Right cardiac atrium (tissue), 5 donors: ENCODE measurements around the gene DMRTC2. TPM values are rescaled to one million over a fixed set of nuclear protein-coding genes. Genes with fewer than 3 reads are reported as not detected.

Experiments
- ATAC-seq, 2 donors: fragments of 200-7000 bp; cut with Tn5 transposase; one replicate each; pipeline versions ENCODE4 v1.8.0 to v1.9.1; 2020; ENCODE audit warnings: moderate library complexity in 2 of 2, mild to moderate bottlenecking in 1 of 2
- DNase-seq, 3 donors: peaks; one replicate each; pipeline ENCODE4 v3.0.0-alpha.2; 2020
- H3K27ac ChIP-seq: one replicate; pipeline ENCODE4 v1.5.1; 2013; ENCODE audit warnings: mild to moderate bottlenecking, low read length, control low read depth, moderate library complexity
- H3K27me3 ChIP-seq: one replicate; pipeline ENCODE4 v1.6.1; 2013; ENCODE audit not compliant: control insufficient read depth, insufficient read depth
- H3K4me1 ChIP-seq: one replicate; pipeline ENCODE4 v1.6.1; 2013; ENCODE audit warnings: low read length; ENCODE audit not compliant: control insufficient read depth, insufficient read depth
- H3K4me3 ChIP-seq: one replicate; pipeline ENCODE4 v1.5.1; 2013; ENCODE audit warnings: low read length, control low read depth
- H3K9me3 ChIP-seq: one replicate; pipeline ENCODE4 v1.6.1; 2013; ENCODE audit warnings: low read length; ENCODE audit not compliant: control insufficient read depth
- WGBS: extraction: QIAGEN DNeasy Blood & Tissue Kit; methylation state at CpG from one replicate; pipeline ENCODE4 v1.1.7; 2013; 5-methylcytosine and 5-hydroxymethylcytosine counted together
- intact Hi-C, 4 donors: fragments of 100-400 bp; cut with DNase I; formaldehyde crosslinking; loops; one replicate each; pipeline versions ENCODE4 v1.11.0 to v1.14.0; 2022 to 2023
- polyA plus RNA-seq: library from polyadenylated mRNA; stranded (reverse); fragments of 200-250 nt; gene quantifications from one replicate; pipeline ENCODE4 v1.2.3, GENCODE V29; 2013
- total RNA-seq, 4 donors: library from RNA; stranded (reverse); fragmentation: NEBNext Ultra II Directional; extraction: Animal tissue kit (Norgen Biotek cat#: 25700); gene quantifications; one replicate each; pipeline ENCODE4 v1.2.1, GENCODE V29; 2021
- donor health status: healthy with polysubstance abuse.
- donor health status: DM: no; HTN: yes; CAD: no.
- donor health status: DM: no; HTN: no; CAD: no.
- donor health status: DM: no; HTN: yes; CAD: no; lungs with severe emphysema.
- donor health status: DM: yes; HTN: yes; CAD: no.

DMRTC2 gene
- total and polyA plus RNA-seq, 5 donors = not detected

DNA sequence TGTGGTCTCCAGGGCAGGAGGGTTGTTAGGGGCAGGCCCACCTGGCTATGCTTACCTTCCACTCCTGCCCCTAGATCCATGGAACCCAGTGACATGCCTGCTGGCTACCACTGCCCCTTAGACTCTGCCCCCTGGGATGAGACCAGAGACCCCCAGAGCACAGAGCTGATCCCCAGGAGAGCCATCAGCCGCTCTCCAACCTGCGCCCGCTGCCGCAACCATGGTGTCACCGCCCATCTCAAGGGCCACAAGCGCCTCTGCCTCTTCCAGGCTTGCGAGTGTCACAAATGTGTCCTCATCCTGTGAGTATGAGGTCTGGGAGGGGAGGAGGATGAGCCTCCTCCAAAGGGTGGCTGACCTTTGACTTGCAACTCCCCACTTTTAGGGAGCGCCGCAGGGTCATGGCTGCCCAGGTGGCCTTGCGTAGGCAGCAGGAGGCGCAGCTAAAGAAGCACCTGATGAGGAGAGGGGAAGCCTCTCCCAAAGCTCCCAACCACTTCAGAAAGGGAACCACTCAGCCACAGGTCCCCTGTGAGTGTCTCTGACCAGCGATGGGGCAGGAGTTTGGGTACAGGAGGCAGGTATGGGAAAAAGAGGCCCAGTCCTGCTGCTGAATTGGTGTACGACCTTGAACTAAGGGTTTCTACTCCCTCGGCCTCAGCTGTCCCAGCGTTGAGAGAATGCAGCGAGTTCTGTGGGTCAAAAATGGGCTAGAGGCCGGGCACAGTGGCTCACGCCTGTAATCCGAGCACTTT lies 2.7 kb downstream of the DMRTC2 start:
- Histone ChIP-seq H3K9me3 (no peaks in the 10 kb centered on the region), H3K27me3 (no peaks in the 10 kb centered on the region), H3K4me3 (no peak overlapping the region), H3K4me1 (no peaks in the 10 kb centered on the region), H3K27ac (no peak overlapping the region)
- DNase-seq = no peak
- ATAC-seq = no peak
- 87% methylated on average over 19 of the region's 19 CpGs for WGBS
- intact Hi-C loops = no loop called here

DNA sequence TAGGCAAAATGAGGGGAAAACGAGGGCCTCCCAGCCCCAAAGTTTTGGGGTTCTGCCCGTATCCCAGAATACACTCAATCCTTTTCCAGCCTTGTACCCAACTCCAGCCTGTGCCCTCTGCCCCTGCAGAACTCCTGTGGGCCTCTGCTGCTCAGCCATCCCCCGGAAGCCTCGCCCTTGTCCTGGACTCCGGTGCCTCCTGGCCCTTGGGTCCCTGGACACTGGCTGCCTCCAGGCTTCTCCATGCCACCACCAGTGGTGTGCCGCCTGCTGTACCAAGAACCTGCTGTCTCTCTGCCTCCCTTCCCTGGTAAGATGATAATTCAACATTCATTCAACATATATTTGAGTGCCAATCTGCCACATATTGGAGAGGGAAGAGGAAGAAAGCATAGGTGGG lies 3.8 kb downstream of the DMRTC2 start:
- DNase-seq (no peak), ATAC-seq (no peak)
- Histone ChIP-seq H3K4me1 (no peaks in the 10 kb centered on the region), H3K4me3 (no peak overlapping the region), H3K9me3 (no peaks in the 10 kb centered on the region), H3K27ac (no peak overlapping the region), H3K27me3 (no peaks in the 10 kb centered on the region)
- intact Hi-C loops = no loop called here
- 83% methylated on average over 6 of the region's 6 CpGs for WGBS

GRCh38 chr19:41849067-41849466 lies 4.2 kb downstream of the DMRTC2 start:
- H3K4me3 ChIP-seq = no peak overlapping the region
- DNase-seq (no peak), ATAC-seq (no peak)
- H3K4me1 ChIP-seq = no peaks in the 10 kb centered on the region
- H3K27me3 ChIP-seq = no peaks in the 10 kb centered on the region
- no peak overlapping the region for H3K27ac ChIP-seq
- intact Hi-C loops = no loop called here
- no peaks in the 10 kb centered on the region for H3K9me3 ChIP-seq
- WGBS = 69% methylated on average over 2 of the region's 2 CpGs

DNA sequence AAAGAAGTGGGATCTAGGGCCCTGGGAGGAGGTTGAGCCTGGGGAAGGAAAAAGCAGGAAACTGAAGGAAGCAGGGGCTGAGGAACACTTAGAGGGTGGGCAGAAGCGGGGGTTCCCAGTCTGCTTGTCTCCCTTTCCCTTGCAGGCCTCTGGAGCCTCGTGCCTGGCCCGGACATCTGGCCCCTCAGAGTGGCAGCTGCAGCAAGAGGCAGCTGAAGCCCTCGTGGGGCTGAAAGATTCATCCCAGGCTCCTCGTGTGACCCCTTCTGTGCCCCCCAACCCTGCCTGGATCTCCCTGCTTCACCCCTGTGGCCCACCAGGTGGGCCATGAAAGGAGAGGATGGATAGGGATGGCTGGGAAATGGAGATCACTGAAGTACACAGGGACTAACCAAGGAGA lies 5.5 kb downstream of the DMRTC2 start:
- no peak for ATAC-seq
- 63% methylated on average over 5 of the region's 5 CpGs for WGBS
- intact Hi-C loops = no loop called here
- Histone ChIP-seq H3K27ac (no peak overlapping the region), H3K4me1 (no peaks in the 10 kb centered on the region), H3K4me3 (no peak overlapping the region), H3K27me3 (no peaks in the 10 kb centered on the region), H3K9me3 (no peaks in the 10 kb centered on the region)
- no peak for DNase-seq

GRCh38 chr19:41851456-41851855 lies 6.6 kb downstream of the DMRTC2 start:
- ATAC-seq = no peak

GRCh38 chr19:41853344-41853743 lies 8.5 kb downstream of the DMRTC2 start:
- ATAC-seq (no peak), DNase-seq (no peak)
- Histone ChIP-seq H3K9me3 (no peaks in the 10 kb centered on the region), H3K4me3 (no peak overlapping the region), H3K27me3 (no peaks in the 10 kb centered on the region), H3K4me1 (no peaks in the 10 kb centered on the region), H3K27ac (no peak overlapping the region)
- intact Hi-C loops = no loop called here
- 38% methylated on average over 2 of the region's 2 CpGs for WGBS

More at GRCh38 chr19:41851456-41851855, 6.6 kb downstream of the DMRTC2 start:
- no peak for DNase-seq
- intact Hi-C loops = no loop called here
- Histone ChIP-seq H3K4me3 (no peak overlapping the region), H3K27me3 (no peaks in the 10 kb centered on the region), H3K4me1 (no peaks in the 10 kb centered on the region), H3K9me3 (no peaks in the 10 kb centered on the region), H3K27ac (no peak overlapping the region)
- 40% methylated on average over 4 of the region's 4 CpGs for WGBS

DNA sequence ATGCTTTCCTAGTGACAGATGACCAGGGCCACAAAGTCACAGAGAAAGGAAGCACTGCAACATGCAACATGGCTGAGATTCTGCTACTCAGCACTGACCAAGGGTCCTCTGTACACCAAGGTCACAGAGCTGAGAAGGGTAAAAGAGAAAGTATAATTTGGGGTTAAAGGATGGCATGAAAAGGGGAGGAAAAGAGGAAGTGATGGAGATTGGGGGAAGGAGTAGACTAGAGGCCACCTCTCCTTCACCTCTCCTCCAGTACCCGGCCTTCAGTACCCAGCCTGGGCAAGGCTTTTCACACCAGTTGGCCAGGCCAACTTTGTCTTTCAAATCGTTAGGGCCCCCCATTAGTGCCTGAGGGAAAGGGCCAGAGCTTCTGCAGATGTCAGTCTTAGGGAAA lies 8.9 kb downstream of the DMRTC2 start:
- no peak for DNase-seq
- no peaks in the 10 kb centered on the region for H3K27me3 ChIP-seq
- intact Hi-C loops = no loop called here
- H3K4me1 ChIP-seq = no peaks in the 10 kb centered on the region
- no peak for ATAC-seq
- H3K4me3 ChIP-seq = no peak overlapping the region
- no peak overlapping the region for H3K27ac ChIP-seq
- WGBS = 59% methylated on average over 2 of the region's 2 CpGs
- no peaks in the 10 kb centered on the region for H3K9me3 ChIP-seq

- WGBS = 2% methylated on average over 8 of the region's 8 CpGs
- intact Hi-C loops = no loop called here
- Histone ChIP-seq H3K4me1 (peaks cover 10% of the 10 kb centered on the region), H3K27me3 (no peaks in the 10 kb centered on the region), H3K27ac (no peak overlapping the region), H3K4me3 (peak overlapping the region; percentile 33), H3K9me3 (no peaks in the 10 kb centered on the region)
- DNase-seq (no peak), ATAC-seq (no peak)
Observed at GRCh38 chr19:41859213-41859617, 14.4 kb downstream of the DMRTC2 start.

DNA sequence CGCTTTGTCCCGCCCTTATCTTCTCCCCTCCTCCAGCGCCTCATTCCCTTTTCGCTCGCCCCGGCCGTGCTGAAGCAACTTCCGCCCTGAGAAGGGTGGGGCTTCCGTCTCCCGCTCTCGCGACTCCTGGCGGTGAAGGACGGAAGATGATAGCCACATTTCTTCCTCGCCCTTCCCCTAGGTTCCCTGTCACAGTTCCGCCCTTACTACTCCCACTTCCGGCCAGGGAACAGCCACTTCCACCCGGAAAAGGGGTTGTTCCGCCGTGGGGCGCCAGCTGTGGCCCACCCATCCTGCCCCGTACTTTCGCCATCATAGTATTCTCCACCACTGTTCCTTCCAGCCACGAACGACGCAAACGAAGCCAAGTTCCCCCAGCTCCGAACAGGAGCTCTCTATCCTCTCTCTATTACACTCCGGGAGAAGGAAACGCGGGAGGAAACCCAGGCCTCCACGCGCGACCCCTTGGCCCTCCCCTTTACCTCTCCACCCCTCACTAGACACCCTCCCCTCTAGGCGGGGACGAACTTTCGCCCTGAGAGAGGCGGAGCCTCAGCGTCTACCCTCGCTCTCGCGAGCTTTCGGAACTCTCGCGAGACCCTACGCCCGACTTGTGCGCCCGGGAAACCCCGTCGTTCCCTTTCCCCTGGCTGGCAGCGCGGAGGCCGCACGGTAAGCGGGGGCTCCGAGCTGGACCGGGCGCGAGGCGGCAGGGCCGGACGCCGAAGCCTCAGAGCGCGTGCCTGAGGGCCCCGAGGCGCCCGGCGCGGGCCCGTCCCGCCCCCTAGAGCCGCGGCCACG lies 15.0 kb downstream of the DMRTC2 start, which contains the start of gene RPS19:
Gene RPS19 (plus strand): TSS at position 638 of the 801 bp plus-strand sequence. CDS start 520 bp downstream, outside the sequence.
- Histone ChIP-seq H3K4me1 (peaks cover 10% of the 10 kb centered on the region), H3K27me3 (no peaks in the 10 kb centered on the region), H3K4me3 (peak within 1 kb of the TSS; percentile 77), H3K27ac (peak within 1 kb of the TSS; percentile 87), H3K9me3 (no peaks in the 10 kb centered on the region)
- peak; percentile 96 for ATAC-seq
- DNase-seq = peak; percentile 98 to 99 (median 99)
- WGBS = under 1% methylated on average over 76 of the region's 76 CpGs
- intact Hi-C loops = no loop called here

- peak overlapping the region; percentile 77 for H3K4me3 ChIP-seq
- under 1% methylated on average over 45 of the region's 45 CpGs for WGBS
- DNase-seq (no peak), ATAC-seq (no peak)
- H3K9me3 ChIP-seq = no peaks in the 10 kb centered on the region
- H3K4me1 ChIP-seq = peaks cover 10% of the 10 kb centered on the region
- H3K27me3 ChIP-seq = no peaks in the 10 kb centered on the region
- H3K27ac ChIP-seq = peak overlapping the region; percentile 42
- intact Hi-C loops = no loop called here
Observed at GRCh38 chr19:41860419-41861115, 15.7 kb downstream of the DMRTC2 start.
